Muscle of leg (tissue), 11 donors: ENCODE measurements around the gene TSR3. TPM values are rescaled to one million over a fixed set of nuclear protein-coding genes. Genes with fewer than 3 reads are reported as not detected.

Experiments
- DNase-seq: peaks from one replicate; pipeline ENCODE4 v3.0.0; 2013
- H3K27ac ChIP-seq: one replicate; pipeline ENCODE4 v1.5.1; 2013; ENCODE audit warnings: mild to moderate bottlenecking, low read length, control low read depth
- H3K27me3 ChIP-seq: one replicate; pipeline ENCODE4 v1.6.1; 2013; ENCODE audit warnings: low read length; ENCODE audit not compliant: control insufficient read depth, insufficient read depth
- H3K36me3 ChIP-seq: one replicate; pipeline ENCODE4 v1.6.1; 2013; ENCODE audit warnings: low read length; ENCODE audit not compliant: control insufficient read depth, insufficient read depth
- H3K4me1 ChIP-seq: one replicate; pipeline ENCODE4 v1.6.1; 2013; ENCODE audit warnings: low read length; ENCODE audit not compliant: control insufficient read depth, insufficient read depth
- H3K4me3 ChIP-seq: one replicate; pipeline ENCODE4 v1.5.1; 2013; ENCODE audit warnings: low read length, control low read depth
- H3K9me3 ChIP-seq: replicated peaks from 2 replicates; pipeline ENCODE4 v1.6.1; 2013; ENCODE audit warnings: low read depth, low read length; ENCODE audit not compliant: control insufficient read depth
- WGBS: methylation state at CpG from one replicate; pipeline ENCODE4 v1.1.5; 2013; ENCODE audit warnings: missing lambda C conversion rate; ENCODE audit not compliant: insufficient coverage; 5-methylcytosine and 5-hydroxymethylcytosine counted together
- polyA plus RNA-seq, 8 donors: library from polyadenylated mRNA; unstranded; fragments of 120-200 nt; gene quantifications; one replicate each; pipeline versions ENCODE4 v1.2.1 to v1.2.3, GENCODE V29; 2013; ENCODE audit warnings: inconsistent platforms in 1 of 8, low replicate concordance in 1 of 8; ENCODE audit not compliant: insufficient read length in 8 of 8, insufficient read depth in 1 of 8
- total RNA-seq: library from RNA; stranded (reverse); fragments of 120-200 nt; gene quantifications from one replicate; pipeline ENCODE4 v1.2.4, GENCODE V29; 2013

The TSR3 gene
- total and polyA plus RNA-seq, 9 donors = 40.9 to 62.3 (median 49.2) TPM

DNA sequence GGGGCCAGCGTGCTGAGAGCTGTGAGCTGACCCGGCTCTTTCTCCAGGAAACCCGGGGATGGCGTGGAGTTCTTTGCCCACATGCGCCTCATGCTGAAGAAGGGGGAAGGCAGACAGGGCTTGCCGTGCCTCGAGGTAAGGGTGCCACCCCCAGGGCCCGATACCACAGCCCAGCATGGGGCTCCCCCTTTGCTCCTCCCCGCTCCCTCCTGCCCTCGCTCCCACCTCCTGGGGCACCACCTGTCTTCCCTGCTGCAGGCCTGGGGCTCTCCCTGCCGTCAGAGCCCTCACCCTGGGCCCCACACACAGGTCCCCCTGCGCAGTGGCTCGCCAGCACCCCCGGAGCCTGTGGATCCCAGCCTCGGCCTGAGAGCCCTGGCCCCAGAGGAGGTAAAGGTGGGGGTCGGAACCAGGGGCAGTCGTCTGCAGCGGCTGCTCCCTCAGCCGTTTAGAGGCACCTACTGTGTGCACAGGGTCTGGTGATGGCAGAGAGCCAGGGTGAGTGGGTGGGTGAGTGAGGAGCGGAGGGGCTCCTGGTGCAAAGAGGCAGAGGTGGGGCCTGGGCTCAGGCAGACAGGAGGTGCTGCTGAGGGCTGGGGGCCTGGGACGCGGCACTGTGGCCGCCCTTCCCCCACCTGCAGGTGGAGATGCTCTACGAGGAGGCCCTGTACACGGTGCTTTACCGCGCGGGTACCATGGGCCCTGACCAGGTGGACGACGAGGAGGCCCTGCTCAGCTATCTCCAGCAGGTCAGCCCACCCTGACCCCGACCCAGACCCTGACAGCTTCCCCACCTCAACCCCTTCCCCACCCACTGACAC is 12.6 kb downstream of the TSR3 start:
- Histone ChIP-seq H3K9me3 (no peaks in the 10 kb centered on the region), H3K4me3 (no peak overlapping the region), H3K4me1 (peaks cover 10% of the 10 kb centered on the region), H3K27ac (no peak overlapping the region), H3K27me3 (peaks cover 39% of the 10 kb centered on the region), H3K36me3 (no peaks in the 10 kb centered on the region)
- 68% methylated on average over 26 of the region's 31 CpGs for WGBS
- DNase-seq = no peak

DNA sequence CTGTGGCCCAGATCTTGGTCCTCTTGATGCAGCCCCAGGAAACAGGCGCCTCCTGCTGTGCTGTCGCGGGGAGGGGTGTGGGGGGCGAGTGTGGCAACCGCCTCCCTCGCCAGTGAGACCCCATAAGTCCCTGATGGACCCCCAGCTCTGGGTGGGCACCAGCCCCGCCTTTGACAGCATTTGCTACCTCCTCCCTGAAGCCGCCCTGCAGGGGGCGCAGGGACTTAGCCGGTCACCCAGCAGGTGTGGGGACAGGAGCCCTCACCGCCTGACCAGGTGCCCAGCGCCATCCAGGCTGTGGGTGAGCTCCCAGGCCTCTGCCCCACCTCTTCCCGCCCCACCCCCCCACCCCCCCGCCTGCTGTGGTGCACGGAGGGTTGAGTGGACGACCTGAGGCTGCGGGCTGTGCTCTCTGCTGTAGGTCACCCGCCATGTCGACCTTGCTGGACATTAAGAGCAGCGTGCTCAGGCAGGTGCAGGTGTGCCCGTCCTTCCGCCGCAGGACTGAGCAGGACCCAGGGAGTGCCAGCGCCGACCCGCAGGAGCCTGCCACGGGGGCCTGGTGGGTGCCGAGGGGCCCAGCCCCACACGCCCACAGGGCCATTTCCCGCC is 13.5 kb downstream of the TSR3 start:
- Histone ChIP-seq H3K36me3 (no peaks in the 10 kb centered on the region), H3K9me3 (no peaks in the 10 kb centered on the region), H3K27me3 (peaks cover 45% of the 10 kb centered on the region), H3K4me1 (peaks cover 14% of the 10 kb centered on the region), H3K27ac (no peak overlapping the region), H3K4me3 (no peak overlapping the region)
- DNase-seq = no peak
- 59% methylated on average over 19 of the region's 30 CpGs for whole genome bisulfite sequencing

DNA sequence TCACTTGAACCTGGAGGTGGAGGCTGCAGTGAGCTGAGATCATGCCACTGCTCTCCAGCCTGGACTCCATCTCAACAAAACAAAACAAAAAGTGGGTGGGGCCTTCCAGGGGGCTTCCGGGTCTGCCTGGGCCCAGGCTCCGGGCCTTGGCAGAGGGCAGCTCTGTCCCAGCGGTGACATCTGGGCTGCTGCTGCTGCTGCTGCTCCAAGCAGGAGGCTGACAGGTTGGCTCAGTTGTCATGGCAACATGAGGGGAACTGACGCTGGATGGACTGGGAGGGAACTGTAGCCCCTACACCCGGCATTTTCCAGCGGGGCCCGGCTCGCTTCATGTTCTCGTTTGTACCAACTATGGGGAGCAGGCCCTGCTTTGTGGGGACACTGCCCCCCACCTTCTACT is 14.2 kb downstream of the TSR3 start:
- H3K36me3 ChIP-seq = no peaks in the 10 kb centered on the region
- 33% methylated on average over 7 of the region's 9 CpGs for WGBS
- H3K9me3 ChIP-seq = no peaks in the 10 kb centered on the region
- no peak overlapping the region for H3K27ac ChIP-seq
- no peak for DNase-seq
- H3K4me1 ChIP-seq = peaks cover 15% of the 10 kb centered on the region
- H3K4me3 ChIP-seq = no peak overlapping the region
- H3K27me3 ChIP-seq = peaks cover 52% of the 10 kb centered on the region

DNA sequence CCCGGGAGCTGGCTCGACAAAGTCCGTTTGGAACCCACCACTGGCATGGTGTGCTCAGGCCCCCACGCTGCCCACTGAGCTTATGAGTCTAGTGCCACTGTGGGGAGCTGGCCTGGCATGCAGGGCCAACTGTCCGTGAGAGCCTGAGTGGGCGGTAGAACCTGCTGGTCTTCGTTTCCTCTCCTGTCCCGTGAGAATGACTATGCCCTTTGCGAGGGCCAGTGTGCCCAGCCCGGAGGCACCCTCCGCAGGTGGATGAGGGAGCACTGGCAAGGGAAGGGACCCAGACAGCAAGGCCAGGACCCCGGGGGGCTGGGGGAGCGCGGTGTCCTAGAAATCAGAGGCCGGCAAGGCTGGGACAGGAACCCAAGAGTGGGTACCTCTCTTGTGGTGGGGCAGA is 15.1 kb downstream of the TSR3 start:
- peaks cover 19% of the 10 kb centered on the region for H3K4me1 ChIP-seq
- no peaks in the 10 kb centered on the region for H3K36me3 ChIP-seq
- peaks cover 61% of the 10 kb centered on the region for H3K27me3 ChIP-seq
- DNase-seq = no peak
- H3K27ac ChIP-seq = no peak overlapping the region
- H3K9me3 ChIP-seq = no peaks in the 10 kb centered on the region
- WGBS = 73% methylated on average over 15 of the region's 15 CpGs
- H3K4me3 ChIP-seq = no peak overlapping the region

DNA sequence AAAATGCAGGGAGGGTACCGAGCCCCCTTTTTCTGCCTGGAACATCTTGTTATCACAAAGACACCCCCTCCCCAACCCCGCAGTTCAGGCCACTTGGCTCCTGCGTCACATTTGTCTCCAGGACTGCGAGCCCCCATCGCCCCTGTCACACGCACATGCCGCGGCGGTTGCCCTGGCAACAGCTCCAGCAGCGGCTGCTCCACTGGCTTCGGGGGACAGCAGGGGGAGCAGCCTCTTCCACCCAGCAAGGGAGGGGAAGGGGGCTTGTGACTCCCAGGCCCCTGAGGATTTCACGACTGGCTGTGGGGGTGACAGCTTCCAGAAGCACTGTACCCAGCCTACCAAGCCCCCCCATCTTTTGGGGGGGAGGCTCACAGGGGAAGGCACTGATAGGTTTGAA is 15.7 kb downstream of the TSR3 start:
- no peak overlapping the region for H3K27ac ChIP-seq
- H3K27me3 ChIP-seq = peaks cover 67% of the 10 kb centered on the region
- no peak for DNase-seq
- H3K4me1 ChIP-seq = peaks cover 21% of the 10 kb centered on the region
- no peak overlapping the region for H3K4me3 ChIP-seq
- WGBS = 0% methylated on average over 8 of the region's 12 CpGs
- no peaks in the 10 kb centered on the region for H3K9me3 ChIP-seq
- H3K36me3 ChIP-seq = no peaks in the 10 kb centered on the region

DNA sequence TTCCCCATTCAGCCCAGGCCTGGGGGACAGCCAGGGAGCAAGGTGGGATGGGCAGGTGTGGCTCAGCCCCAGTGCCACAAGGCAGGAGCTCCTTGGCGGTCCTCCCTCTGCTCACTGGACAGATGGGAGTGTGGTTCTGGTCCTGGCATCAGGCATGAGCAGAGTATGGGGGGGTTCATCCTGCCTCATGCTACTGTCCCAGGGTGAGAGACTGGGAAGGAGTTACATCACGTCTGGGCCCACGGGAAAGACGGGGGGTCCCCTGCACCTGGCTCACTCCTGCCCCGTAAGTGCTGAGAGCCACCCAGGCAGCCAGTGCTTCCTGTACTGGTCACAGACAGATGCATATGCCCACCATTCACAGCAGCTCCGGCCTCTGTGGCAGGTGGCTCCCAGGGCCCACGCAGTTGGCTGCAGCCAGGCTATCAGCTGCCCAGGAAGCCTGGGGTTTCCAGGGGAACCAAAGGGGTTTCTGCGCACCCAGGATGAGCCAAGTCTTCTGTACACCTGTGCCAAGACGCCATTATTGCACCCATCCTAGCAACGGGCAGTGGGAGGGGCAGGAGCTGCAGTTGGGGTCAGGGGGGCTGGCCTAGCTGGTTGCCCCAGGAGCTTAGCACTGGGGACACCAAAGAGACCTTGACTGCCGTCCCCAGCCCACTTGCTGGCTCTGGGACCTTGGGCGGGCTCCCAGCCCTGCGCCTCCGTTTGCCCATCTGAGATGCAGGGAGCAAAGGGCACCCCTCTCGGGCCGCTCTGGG is 16.3 kb downstream of the TSR3 start:
- Histone ChIP-seq H3K36me3 (no peaks in the 10 kb centered on the region), H3K4me1 (peaks cover 21% of the 10 kb centered on the region), H3K27me3 (peaks cover 73% of the 10 kb centered on the region), H3K4me3 (no peak overlapping the region), H3K9me3 (no peaks in the 10 kb centered on the region), H3K27ac (no peak overlapping the region)
- DNase-seq = no peak
- WGBS = 54% methylated on average over 9 of the region's 16 CpGs

DNA sequence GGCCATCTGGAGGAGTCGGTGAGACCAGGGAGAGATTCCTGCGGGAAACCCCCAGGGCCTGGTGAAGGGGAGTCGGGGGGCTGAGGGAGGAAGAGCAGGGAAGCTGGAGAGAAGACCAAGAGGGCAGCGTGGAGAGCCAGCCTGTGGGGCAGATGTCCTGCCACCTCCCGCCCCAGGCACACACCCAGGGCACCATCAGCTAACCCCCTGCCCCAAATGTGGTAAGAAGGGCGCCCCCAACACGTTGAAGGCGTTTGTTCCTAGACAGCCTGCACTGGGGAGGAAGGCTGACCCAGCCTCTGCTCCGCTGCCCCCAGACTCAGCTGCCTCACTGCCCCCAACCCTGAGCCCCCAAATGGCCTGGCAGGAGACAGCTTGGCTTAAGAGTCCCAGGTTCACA is 16.9 kb downstream of the TSR3 start:
- Histone ChIP-seq H3K27me3 (peaks cover 80% of the 10 kb centered on the region), H3K27ac (no peak overlapping the region), H3K4me1 (peaks cover 21% of the 10 kb centered on the region), H3K4me3 (no peak overlapping the region), H3K9me3 (no peaks in the 10 kb centered on the region), H3K36me3 (no peaks in the 10 kb centered on the region)
- 26% methylated on average over 7 of the region's 9 CpGs for WGBS
- no peak for DNase-seq

DNA sequence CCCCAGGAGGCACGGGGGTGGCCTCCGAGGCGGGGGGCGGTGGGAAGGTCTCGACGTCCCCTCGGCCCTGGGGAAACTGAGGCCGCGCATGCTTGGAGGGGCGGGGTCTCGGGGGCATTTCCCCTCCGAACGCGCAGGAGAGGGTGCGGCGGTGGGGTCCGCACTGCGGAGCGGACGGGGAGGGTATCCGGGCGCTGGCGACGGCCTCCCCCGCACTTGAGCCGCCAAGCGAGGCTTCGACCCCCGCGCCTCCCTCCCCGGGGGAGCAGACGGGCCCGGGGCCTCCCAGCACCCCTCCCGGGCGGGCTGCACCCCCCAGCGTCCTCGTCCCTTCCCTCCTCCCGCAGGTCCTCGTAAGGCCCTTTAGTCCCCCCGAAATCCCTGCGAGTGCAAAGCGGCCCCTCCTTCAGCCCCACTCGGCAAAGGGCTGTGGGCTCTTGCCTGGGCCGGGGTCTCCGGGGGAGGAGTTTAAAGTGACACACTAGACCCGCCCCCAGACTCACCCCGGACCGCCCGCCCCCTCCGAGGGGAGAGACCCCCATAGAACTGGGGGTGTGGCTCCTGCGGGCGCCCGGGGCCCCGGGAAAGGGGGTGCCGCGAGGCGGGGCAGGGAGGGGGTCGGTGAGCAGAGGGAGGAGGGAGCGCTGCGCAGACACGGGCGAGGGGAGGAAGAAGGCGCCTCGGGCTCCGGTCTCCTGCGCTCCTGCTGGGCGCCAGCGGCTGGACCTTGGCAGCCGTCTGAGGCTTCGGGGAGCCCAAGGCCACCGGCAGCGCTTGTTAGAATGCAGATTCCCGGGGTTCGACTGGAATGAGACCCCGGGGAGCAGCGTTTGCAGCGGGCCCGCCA is 17.6 kb downstream of the TSR3 start:
- DNase-seq = no peak
- Histone ChIP-seq H3K4me3 (no peak overlapping the region), H3K9me3 (no peaks in the 10 kb centered on the region), H3K4me1 (peaks cover 21% of the 10 kb centered on the region), H3K27me3 (peaks cover 80% of the 10 kb centered on the region), H3K36me3 (no peaks in the 10 kb centered on the region), H3K27ac (no peak overlapping the region)
- WGBS = under 1% methylated on average over 60 of the region's 78 CpGs

DNA sequence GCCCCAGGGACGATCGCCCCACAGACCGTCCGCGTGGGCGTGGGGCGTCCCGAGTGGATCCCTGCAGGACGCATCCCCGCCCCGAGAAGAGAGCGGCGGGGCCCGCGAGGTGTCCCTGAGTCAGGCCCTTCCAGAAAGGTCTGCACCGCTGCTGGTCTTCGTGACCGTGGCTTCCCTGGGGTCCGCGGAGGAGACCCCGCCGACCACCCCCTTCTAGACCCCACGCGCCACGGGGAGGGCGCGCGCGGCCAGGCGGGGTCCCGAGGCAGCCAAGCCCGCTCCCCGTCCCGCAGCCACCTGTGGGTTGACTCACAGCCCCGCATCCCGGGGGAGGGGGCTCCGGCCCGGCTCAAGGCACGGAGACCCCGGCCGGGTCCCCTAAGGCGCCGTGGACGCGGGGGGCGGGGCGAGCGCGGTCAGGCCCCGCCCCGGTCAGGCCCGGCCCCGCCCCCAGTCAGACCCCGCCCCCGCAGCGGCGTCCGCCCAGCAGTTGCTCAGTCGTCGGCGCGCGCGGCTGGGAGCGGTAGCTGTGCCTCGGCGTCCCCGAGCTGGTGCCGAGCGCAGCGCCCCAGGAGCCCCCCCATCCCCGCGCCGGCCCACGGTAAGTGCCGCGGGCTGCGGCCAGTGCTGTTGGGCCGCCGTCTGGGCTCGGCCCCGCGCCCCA is 18.4 kb downstream of the TSR3 start, which contains the start of gene BAIAP3:
Gene BAIAP3 (plus strand): TSS at position 497 of the 664 bp plus-strand sequence. CDS start 4,905 bp downstream, outside the sequence.
- H3K27me3 ChIP-seq = peaks cover 78% of the 10 kb centered on the region
- no peaks in the 10 kb centered on the region for H3K36me3 ChIP-seq
- no peak for DNase-seq
- no peak within 1 kb of the TSS for H3K4me3 ChIP-seq
- H3K27ac ChIP-seq = no peak within 1 kb of the TSS
- 2% methylated on average over 83 of the region's 83 CpGs for WGBS
- H3K9me3 ChIP-seq = no peaks in the 10 kb centered on the region
- peaks cover 21% of the 10 kb centered on the region for H3K4me1 ChIP-seq
